Activated T-helper 1 cell treated with anti-CD3 and anti-CD28 coated beads, Interleukin-12 subunit alpha, Interleukin-12 subunit beta, Interleukin-2, Interleukin-4 antibody, amounts not matched to agents 30 ng/mL and 10 ng/mL and 1 ng/mL, durations not matched to agents 14 hours and 24 hours and 36 hours (primary cell): ENCODE data around the gene MICAL3. TPM values are rescaled to one million over a fixed set of nuclear protein-coding genes. Genes with fewer than 3 reads are reported as not detected.

Experiments
- DNase-seq: peaks from one replicate; pipeline ENCODE4 v3.0.0; 2021; ENCODE audit warnings: low spot score
- H3K27ac Mint-ChIP-seq: one replicate; pipeline ENCODE4 v1.8.0; 2021; ENCODE audit warnings: mild to moderate bottlenecking, mixed read lengths
- H3K27me3 Mint-ChIP-seq: one replicate; pipeline ENCODE4 v1.8.0; 2022; ENCODE audit warnings: mild to moderate bottlenecking, moderate library complexity, mixed read lengths; ENCODE audit not compliant: insufficient read depth
- H3K36me3 Mint-ChIP-seq: one replicate; pipeline ENCODE4 v1.8.0; 2021; ENCODE audit warnings: low read depth, mixed read lengths
- H3K4me1 Mint-ChIP-seq: one replicate; pipeline ENCODE4 v1.8.0; 2021; ENCODE audit warnings: low read depth, mixed read lengths
- H3K4me3 Mint-ChIP-seq: one replicate; pipeline ENCODE4 v1.8.0; 2021; ENCODE audit warnings: mild to moderate bottlenecking, moderate library complexity, mixed read lengths
- H3K9me3 Mint-ChIP-seq: one replicate; pipeline ENCODE4 v1.8.0; 2021; ENCODE audit warnings: mixed read lengths
- intact Hi-C: fragments of 100-400 bp; cut with micrococcal nuclease; formaldehyde crosslinking; loops from one replicate; pipeline ENCODE4 v1.15.1; 2024
- total RNA-seq: library from RNA; stranded (reverse); gene quantifications from 2 replicates; pipeline ENCODE4 v1.2.3, GENCODE V29; 2022

Gene MICAL3
- total RNA-seq, 1 donor from 2014 or later, result 50.6 TPM

DNA sequence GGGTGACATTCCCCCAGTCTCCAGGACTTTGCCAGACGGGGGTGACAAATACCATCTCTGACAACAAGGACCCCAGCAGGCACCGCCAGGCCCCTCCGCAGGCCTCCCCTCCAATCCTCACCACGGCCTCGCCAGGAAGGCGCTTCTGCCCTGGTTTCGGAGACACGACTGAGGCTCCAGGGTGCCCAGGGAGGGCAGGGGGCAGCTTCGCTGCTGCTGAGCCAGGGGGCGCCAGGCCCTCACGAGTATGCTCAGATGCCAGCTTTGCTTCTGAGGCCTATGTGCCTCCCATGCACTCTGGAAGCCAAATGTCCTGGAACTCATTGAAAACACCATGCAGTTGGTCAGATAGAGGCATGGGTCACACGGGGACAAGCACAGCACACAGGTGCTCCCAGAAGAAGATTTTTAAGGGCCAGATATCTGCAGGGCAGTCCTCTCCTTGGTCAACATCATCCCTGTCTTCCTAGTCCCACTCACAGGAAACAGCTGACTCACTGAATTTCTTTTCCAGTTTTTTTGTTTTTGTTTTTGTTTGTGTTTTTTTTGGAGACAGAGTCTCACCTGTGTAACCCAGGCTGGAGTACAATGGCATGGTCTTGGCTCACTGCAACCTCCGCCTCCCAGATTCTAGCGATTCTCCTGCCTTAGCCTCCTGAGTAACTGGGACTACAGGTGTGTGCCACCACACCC, 270.0 kb downstream of the MICAL3 start:
- Mint-ChIP-seq H3K4me1 (no peaks in the 10 kb centered on the region), H3K36me3 (no peaks in the 10 kb centered on the region), H3K9me3 (no peaks in the 10 kb centered on the region), H3K4me3 (no peak overlapping the region), H3K27ac (no peak overlapping the region), H3K27me3 (peaks cover 2% of the 10 kb centered on the region)
- intact Hi-C loops, result loop anchor here (1.0 kb wide), 1 partner anchor 31 kb away; no protein-coding TSS in a partner anchor
- no peak for DNase-seq

DNA sequence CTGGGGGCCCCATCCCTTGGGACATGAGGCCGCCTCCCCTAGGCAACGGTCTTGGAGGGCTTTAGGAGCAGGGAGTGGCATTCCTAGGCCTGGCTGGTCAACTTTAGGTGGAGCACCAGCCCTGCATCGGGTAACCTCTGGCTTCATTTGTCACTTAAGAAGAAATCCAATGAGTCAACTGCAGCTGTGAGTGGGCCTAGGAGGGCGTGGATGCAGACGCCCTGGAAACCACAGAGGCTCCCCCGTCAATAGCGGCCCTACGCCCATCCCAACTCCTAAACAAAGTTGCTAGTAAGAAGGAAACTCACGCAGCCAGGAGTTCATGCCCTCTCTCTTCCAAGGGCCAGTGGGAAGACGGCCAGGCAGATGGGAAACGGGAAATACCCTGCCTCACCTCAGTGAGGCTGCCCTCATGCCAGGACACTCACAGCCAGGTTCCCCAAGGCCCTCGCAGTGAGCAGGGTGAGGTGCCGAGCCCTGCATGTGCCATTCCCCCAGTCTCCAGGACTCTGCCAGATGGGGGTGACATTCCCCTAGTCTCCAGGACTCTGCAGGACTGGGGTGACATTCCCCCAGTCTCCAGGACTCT, 270.9 kb downstream of the MICAL3 start:
- Mint-ChIP-seq H3K27me3 (peaks cover 2% of the 10 kb centered on the region), H3K36me3 (no peaks in the 10 kb centered on the region), H3K9me3 (no peaks in the 10 kb centered on the region), H3K27ac (no peak overlapping the region), H3K4me3 (no peak overlapping the region), H3K4me1 (no peaks in the 10 kb centered on the region)
- DNase-seq, result no peak
- intact Hi-C loops, result no loop called here

DNA sequence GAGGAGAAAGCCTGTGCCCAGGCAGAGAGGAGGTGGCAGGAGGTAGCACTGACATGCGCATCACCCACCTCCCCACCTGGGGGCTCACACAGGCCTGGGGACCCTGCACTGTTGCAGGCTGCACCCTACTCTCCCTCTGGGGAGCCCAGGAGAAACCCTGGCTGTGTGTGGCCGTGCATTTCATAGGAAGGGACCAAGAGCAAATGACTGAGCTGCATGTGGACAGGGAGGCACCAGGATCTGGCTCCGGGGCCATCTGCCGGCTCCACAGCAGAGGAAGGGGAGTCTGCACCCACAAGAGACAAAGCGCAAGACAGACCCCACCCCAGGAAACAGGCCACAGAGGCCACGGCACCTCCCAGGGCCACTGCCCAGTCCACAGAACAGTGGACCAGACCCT, 272.8 kb downstream of the MICAL3 start:
- Mint-ChIP-seq H3K36me3 (no peaks in the 10 kb centered on the region), H3K27ac (no peak overlapping the region), H3K4me3 (no peak overlapping the region), H3K4me1 (no peaks in the 10 kb centered on the region), H3K9me3 (no peaks in the 10 kb centered on the region), H3K27me3 (peaks cover 2% of the 10 kb centered on the region)
- no peak for DNase-seq
- intact Hi-C loops, result no loop called here

- no peaks in the 10 kb centered on the region for H3K9me3 Mint-ChIP-seq
- no peaks in the 10 kb centered on the region for H3K27me3 Mint-ChIP-seq
- H3K4me1 Mint-ChIP-seq, result no peaks in the 10 kb centered on the region
- DNase-seq, result no peak
- H3K36me3 Mint-ChIP-seq, result no peaks in the 10 kb centered on the region
- no peak overlapping the region for H3K4me3 Mint-ChIP-seq
- H3K27ac Mint-ChIP-seq, result no peak overlapping the region
- intact Hi-C loops, result loop anchor here (2.0 kb wide), 1 partner anchor 77 kb away; no protein-coding TSS in a partner anchor
Measured at GRCh38 chr22:17749605-17750395, 274.6 kb downstream of the MICAL3 start.

- no peaks in the 10 kb centered on the region for H3K4me1 Mint-ChIP-seq
Measured at GRCh38 chr22:17748555-17749353, 275.6 kb downstream of the MICAL3 start.

DNA sequence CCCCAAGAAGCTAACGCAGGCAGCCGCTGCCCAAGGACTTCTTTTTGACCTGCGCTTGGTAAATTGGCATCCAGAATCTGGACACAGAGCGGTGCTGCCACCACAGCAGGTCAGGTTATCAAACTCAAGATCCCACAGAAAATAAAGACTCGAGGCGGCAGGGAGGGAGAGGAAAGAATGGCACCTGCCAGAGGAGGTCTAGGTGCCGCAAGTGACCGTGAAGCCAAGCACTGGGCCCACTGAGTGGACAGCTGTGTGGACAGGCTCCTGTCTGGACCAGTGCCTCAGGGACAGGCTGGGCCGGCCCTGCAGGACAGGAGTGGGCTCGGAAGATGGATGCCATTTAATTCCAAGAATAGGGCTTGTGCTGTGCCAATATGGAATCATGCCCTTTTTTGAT, 277.4 kb downstream of the MICAL3 start:
- Mint-ChIP-seq H3K9me3 (no peaks in the 10 kb centered on the region), H3K4me1 (no peaks in the 10 kb centered on the region), H3K4me3 (no peak overlapping the region), H3K27me3 (no peaks in the 10 kb centered on the region), H3K27ac (no peak overlapping the region), H3K36me3 (no peaks in the 10 kb centered on the region)
- intact Hi-C loops, result no loop called here
- DNase-seq, result no peak

More at GRCh38 chr22:17748555-17749353, 275.6 kb downstream of the MICAL3 start:
- DNase-seq, result no peak
- intact Hi-C loops, result loop anchor here (2.0 kb wide), 1 partner anchor 78 kb away; no protein-coding TSS in a partner anchor
- no peak overlapping the region for H3K27ac Mint-ChIP-seq
- no peaks in the 10 kb centered on the region for H3K27me3 Mint-ChIP-seq
- H3K4me3 Mint-ChIP-seq, result no peak overlapping the region
- H3K9me3 Mint-ChIP-seq, result no peaks in the 10 kb centered on the region
- no peaks in the 10 kb centered on the region for H3K36me3 Mint-ChIP-seq

DNA sequence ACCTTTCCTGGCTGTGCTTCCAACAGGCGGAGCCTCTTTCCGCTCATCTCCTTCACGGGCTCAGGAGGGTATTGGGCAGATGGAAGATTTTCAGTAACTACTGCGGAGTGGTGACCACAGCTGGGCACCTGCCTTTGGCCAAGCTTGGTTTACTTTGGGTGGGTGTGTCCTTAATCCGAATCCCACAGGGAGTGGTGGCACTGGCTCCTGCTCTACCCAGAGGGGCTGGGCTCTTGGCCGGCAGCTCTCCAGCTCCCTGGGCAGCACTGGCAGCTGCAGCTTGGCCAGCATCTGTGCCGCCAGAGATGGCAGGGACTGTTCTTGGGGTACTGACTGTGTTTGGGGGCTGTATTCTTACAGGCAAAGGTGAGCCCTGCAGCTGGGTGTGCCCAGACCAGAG, 279.9 kb downstream of the MICAL3 start:
- no peak overlapping the region for H3K27ac Mint-ChIP-seq
- H3K4me3 Mint-ChIP-seq, result no peak overlapping the region

DNA sequence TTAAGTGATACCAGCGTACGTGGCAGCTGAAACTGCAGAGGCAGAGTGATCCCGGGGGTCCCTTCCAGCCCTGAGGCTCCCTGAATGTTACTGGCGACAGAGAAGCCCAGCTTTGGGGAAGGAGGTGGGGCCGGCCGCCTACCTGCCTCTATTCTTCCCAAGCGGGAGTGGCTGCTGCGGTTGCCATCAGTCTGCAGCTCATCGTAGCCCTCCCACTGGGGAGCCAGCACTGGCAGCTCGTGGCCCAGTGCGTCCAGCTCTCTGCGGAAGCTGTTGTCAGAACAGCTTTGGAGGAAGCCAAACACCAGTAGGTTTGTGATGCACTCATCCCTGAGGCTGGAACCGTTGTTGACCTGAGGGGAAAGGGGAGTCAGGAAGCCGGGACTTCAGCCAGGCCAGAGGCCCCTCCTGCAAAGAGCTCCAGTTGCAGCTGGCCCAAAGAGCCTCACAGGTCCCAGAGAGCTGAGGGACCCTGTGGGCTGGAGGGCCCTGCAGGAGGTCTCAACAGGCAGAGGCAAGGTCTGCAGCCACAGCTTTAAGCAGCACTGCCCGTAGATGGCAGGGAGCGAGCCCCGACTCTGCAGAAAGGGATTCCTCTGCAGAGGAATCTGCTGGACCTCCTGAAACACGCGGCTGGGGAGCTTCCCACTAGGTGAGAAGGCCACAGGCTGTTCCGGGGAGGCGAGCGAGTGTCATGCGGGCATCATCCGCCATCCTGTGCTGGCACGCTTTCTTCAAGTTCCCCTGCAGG, 280.5 kb downstream of the MICAL3 start:
- H3K27me3 Mint-ChIP-seq, result no peaks in the 10 kb centered on the region
- no peaks in the 10 kb centered on the region for H3K36me3 Mint-ChIP-seq
- H3K27ac Mint-ChIP-seq, result no peak overlapping the region
- intact Hi-C loops, result loop anchor here (2.0 kb wide), 1 partner anchor 23 kb away; no protein-coding TSS in a partner anchor
- no peak for DNase-seq
- H3K9me3 Mint-ChIP-seq, result no peaks in the 10 kb centered on the region
- H3K4me1 Mint-ChIP-seq, result no peaks in the 10 kb centered on the region
- no peak overlapping the region for H3K4me3 Mint-ChIP-seq

More for the DNA sequence above, 279.9 kb downstream of the MICAL3 start:
- Mint-ChIP-seq H3K27me3 (no peaks in the 10 kb centered on the region), H3K36me3 (no peaks in the 10 kb centered on the region), H3K9me3 (no peaks in the 10 kb centered on the region), H3K4me1 (no peaks in the 10 kb centered on the region)
- DNase-seq, result no peak
- intact Hi-C loops, result no loop called here

- Mint-ChIP-seq H3K9me3 (no peaks in the 10 kb centered on the region), H3K27me3 (no peaks in the 10 kb centered on the region), H3K4me1 (no peaks in the 10 kb centered on the region), H3K4me3 (no peak overlapping the region), H3K27ac (no peak overlapping the region), H3K36me3 (no peaks in the 10 kb centered on the region)
- intact Hi-C loops, result loop anchor here (1.0 to 2.0 kb wide), 3 partner anchors 24 to 335 kb away; partner anchors contain the start of gene PEX26
- DNase-seq, result peak; percentile 38
Measured at GRCh38 chr22:17742527-17742902, 281.8 kb downstream of the MICAL3 start.

DNA sequence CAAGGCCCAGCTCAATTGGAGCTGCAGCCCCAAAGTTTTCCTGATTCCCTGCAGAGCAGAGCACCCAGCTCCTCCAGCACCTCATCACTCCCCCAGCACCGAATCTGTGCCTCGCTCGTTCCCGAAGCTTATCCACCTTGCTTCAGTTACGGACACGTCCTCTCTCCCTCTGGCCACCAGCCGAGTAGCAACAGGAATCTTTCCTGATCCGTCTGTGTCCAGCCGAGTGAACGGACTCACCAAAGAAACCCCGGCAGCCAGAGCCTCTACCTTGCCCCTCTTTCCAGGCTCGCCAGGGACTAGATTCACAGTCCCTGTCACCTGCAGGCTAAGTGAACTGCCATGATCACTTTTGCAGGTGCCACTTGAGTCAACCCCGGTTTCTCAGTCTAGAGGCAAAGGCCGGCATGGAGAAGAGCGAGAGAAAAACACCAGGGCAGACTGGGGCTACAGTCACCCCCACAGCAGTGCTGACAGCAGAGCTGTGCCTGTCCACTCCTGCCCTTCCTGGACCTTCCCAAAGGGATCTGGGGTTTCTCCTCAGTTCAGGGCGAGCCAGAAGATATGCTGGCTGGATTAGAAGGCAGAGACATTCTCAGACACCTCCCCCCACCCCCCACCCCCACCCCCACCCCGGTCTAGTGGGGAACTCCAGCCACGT, 282.4 kb downstream of the MICAL3 start:
- intact Hi-C loops, result loop anchor here (1.0 to 2.0 kb wide), 3 partner anchors 25 to 335 kb away; partner anchors contain the start of gene PEX26
- H3K4me1 Mint-ChIP-seq, result no peaks in the 10 kb centered on the region
- H3K36me3 Mint-ChIP-seq, result no peaks in the 10 kb centered on the region
- H3K27me3 Mint-ChIP-seq, result no peaks in the 10 kb centered on the region
- no peak overlapping the region for H3K27ac Mint-ChIP-seq
- no peak overlapping the region for H3K4me3 Mint-ChIP-seq
- no peak for DNase-seq
- no peaks in the 10 kb centered on the region for H3K9me3 Mint-ChIP-seq

GRCh38 chr22:17739196-17739975, 285.0 kb downstream of the MICAL3 start:
- no peaks in the 10 kb centered on the region for H3K9me3 Mint-ChIP-seq
- H3K27me3 Mint-ChIP-seq, result no peaks in the 10 kb centered on the region
- intact Hi-C loops, result no loop called here

More at GRCh38 chr22:17739196-17739975, 285.0 kb downstream of the MICAL3 start:
- Mint-ChIP-seq H3K36me3 (peaks cover 5% of the 10 kb centered on the region), H3K27ac (no peak overlapping the region), H3K4me1 (peaks cover 7% of the 10 kb centered on the region), H3K4me3 (no peak overlapping the region)
- no peak for DNase-seq
